SK-N-SH treated with all-trans-retinoic acid at 6 μM for 48 hours (cell line): ENCODE results near the gene VPS39.

Experiments
- ATAC-seq: fragments of 200-7000 bp; cut with Tn5 transposase; 3 replicates; pipeline ENCODE4 v1.9.1; 2020; ENCODE audit warnings: mild to moderate bottlenecking, moderate library complexity
- ARNTL ChIP-seq: fragments of 450-650 bp; formaldehyde crosslinking; IDR thresholded peaks from 2 replicates; pipeline ENCODE4 v1.5.0; 2020; ENCODE audit warnings: low read depth, mild to moderate bottlenecking, moderate library complexity, borderline replicate concordance
- BACH2 ChIP-seq: fragments of 250-450 bp; sonication (Bioruptor Pico); IDR thresholded peaks from 2 replicates; pipeline ENCODE4 v1.9.0; 2021; ENCODE audit warnings: mild to moderate bottlenecking, borderline replicate concordance
- CSDC2 ChIP-seq: fragments of 250-450 bp; sonication (Bioruptor Pico); IDR thresholded peaks from 2 replicates; pipeline ENCODE4 v1.5.0; 2020; ENCODE audit warnings: mild to moderate bottlenecking, moderate library complexity
- CSRNP3 ChIP-seq: fragments of 250-450 bp; sonication (Bioruptor Pico); IDR thresholded peaks from 2 replicates; pipeline ENCODE4 v1.5.1; 2021; ENCODE audit warnings: mild to moderate bottlenecking, moderate library complexity
- ESRRG ChIP-seq: fragments of 250-450 bp; sonication (Bioruptor Pico); IDR thresholded peaks from 2 replicates; pipeline ENCODE4 v1.6.1; 2021; ENCODE audit warnings: mild to moderate bottlenecking
- GLIS3 ChIP-seq: fragments of 250-450 bp; sonication (Bioruptor Pico); IDR thresholded peaks from 2 replicates; pipeline ENCODE4 v1.5.0; 2020; ENCODE audit warnings: mild to moderate bottlenecking, moderate library complexity
- ISL1 ChIP-seq: fragments of 250-450 bp; sonication (Bioruptor Pico); IDR thresholded peaks from 2 replicates; pipeline ENCODE4 v2.1.2; 2022; ENCODE audit warnings: mild to moderate bottlenecking, moderate library complexity
- OSR1 ChIP-seq: fragments of 250-450 bp; sonication (Bioruptor Pico); IDR thresholded peaks from 2 replicates; pipeline ENCODE4 v1.8.0; 2022; ENCODE audit warnings: moderate library complexity, mild to moderate bottlenecking, inconsistent platforms
- PPARA ChIP-seq: fragments of 250-450 bp; sonication (Bioruptor Pico); IDR thresholded peaks from 2 replicates; pipeline ENCODE4 v1.5.0; 2020; ENCODE audit warnings: mild to moderate bottlenecking, borderline replicate concordance
- RARB ChIP-seq: fragments of 250-450 bp; sonication (Bioruptor Pico); IDR thresholded peaks from 2 replicates; pipeline ENCODE4 v1.8.0; 2021; ENCODE audit warnings: mild to moderate bottlenecking, moderate library complexity
- SNAI2 ChIP-seq: fragments of 250-450 bp; sonication (Bioruptor Pico); IDR thresholded peaks from 2 replicates; pipeline ENCODE4 v1.5.0; 2020; ENCODE audit warnings: mild to moderate bottlenecking, moderate library complexity
- TCF4 ChIP-seq: fragments of 250-450 bp; sonication (Bioruptor Pico); IDR thresholded peaks from 2 replicates; pipeline ENCODE4 v1.8.0; 2021; ENCODE audit warnings: mild to moderate bottlenecking, moderate library complexity, borderline replicate concordance
- TOX ChIP-seq: fragments of 250-450 bp; sonication (Bioruptor Pico); IDR thresholded peaks from 2 replicates; pipeline ENCODE4 v1.8.0; 2021; ENCODE audit warnings: mild to moderate bottlenecking, moderate library complexity, borderline replicate concordance
- ZC3H10 ChIP-seq: fragments of 250-450 bp; sonication (Bioruptor Pico); IDR thresholded peaks from 2 replicates; pipeline ENCODE4 v1.5.1; 2021; ENCODE audit warnings: mild to moderate bottlenecking, moderate library complexity
- ZFP3 ChIP-seq: fragments of 250-450 bp; sonication (Bioruptor Pico); IDR thresholded peaks from 2 replicates; pipeline ENCODE4 v1.5.0; 2020; ENCODE audit warnings: mild to moderate bottlenecking, moderate library complexity
- ZFP30 ChIP-seq: fragments of 450-650 bp; formaldehyde crosslinking; IDR thresholded peaks from 2 replicates; pipeline ENCODE4 v1.5.0; 2022; ENCODE audit warnings: mild to moderate bottlenecking, moderate library complexity
- ZNF565 ChIP-seq: fragments of 450-650 bp; formaldehyde crosslinking; conservative IDR thresholded peaks from 2 replicates; pipeline ENCODE4 v1.5.0; 2020; ENCODE audit warnings: low read depth, mild to moderate bottlenecking, moderate library complexity
- ZNF70 ChIP-seq: fragments of 450-650 bp; formaldehyde crosslinking; IDR thresholded peaks from 2 replicates; pipeline ENCODE4 v1.5.0; 2020; ENCODE audit warnings: mild to moderate bottlenecking, moderate library complexity
- ZNF8 ChIP-seq: fragments of 450-650 bp; formaldehyde crosslinking; IDR thresholded peaks from 2 replicates; pipeline ENCODE4 v1.5.0; 2020; ENCODE audit warnings: mild to moderate bottlenecking, moderate library complexity
- TF ChIP-seq, protein P1 (sequence below): fragments of 250-450 bp; sonication (Bioruptor Pico); IDR thresholded peaks from 2 replicates; pipeline ENCODE4 v1.5.1; 2020; ENCODE audit warnings: low read depth, mild to moderate bottlenecking, moderate library complexity
- TF ChIP-seq, protein P2 (sequence below): fragments of 250-450 bp; sonication (Bioruptor Pico); IDR thresholded peaks from 2 replicates; pipeline ENCODE4 v1.8.0; 2020; ENCODE audit warnings: mild to moderate bottlenecking, moderate library complexity, borderline replicate concordance
- TF ChIP-seq, protein P3 (sequence below): fragments of 250-450 bp; sonication (Bioruptor Pico); IDR thresholded peaks from 2 replicates; pipeline ENCODE4 v1.5.0; 2020; ENCODE audit warnings: mild to moderate bottlenecking, moderate library complexity
- TF ChIP-seq, protein P4 (sequence below): fragments of 250-450 bp; sonication (Bioruptor Pico); IDR thresholded peaks from 2 replicates; pipeline ENCODE4 v1.8.0; 2021; ENCODE audit warnings: low read depth, mild to moderate bottlenecking, moderate library complexity, borderline replicate concordance

The VPS39 gene

GRCh38 chr15:42228036-42228435 is 19.9 kb upstream of the VPS39 start:
- ATAC-seq: no peak
- TF ChIP-seq ZFP3 (CRISPR knock-in tag) (no peak), ZNF565 (CRISPR knock-in tag) (no peak), CSDC2 (CRISPR knock-in tag) (no peak), ZFP30 (CRISPR knock-in tag) (no peak), TCF4 (no peak), TOX (no peak), ESRRG (no peak), ZNF8 (CRISPR knock-in tag) (no peak), BACH2 (CRISPR knock-in tag) (no peak), CSRNP3 (CRISPR knock-in tag) (no peak), ZNF70 (no peak), PPARA (CRISPR knock-in tag) (no peak), ARNTL (CRISPR knock-in tag) (no peak), SNAI2 (CRISPR knock-in tag) (no peak), OSR1 (CRISPR knock-in tag) (no peak), ZC3H10 (CRISPR knock-in tag) (no peak)
- TF ChIP-seq, protein P1, sequence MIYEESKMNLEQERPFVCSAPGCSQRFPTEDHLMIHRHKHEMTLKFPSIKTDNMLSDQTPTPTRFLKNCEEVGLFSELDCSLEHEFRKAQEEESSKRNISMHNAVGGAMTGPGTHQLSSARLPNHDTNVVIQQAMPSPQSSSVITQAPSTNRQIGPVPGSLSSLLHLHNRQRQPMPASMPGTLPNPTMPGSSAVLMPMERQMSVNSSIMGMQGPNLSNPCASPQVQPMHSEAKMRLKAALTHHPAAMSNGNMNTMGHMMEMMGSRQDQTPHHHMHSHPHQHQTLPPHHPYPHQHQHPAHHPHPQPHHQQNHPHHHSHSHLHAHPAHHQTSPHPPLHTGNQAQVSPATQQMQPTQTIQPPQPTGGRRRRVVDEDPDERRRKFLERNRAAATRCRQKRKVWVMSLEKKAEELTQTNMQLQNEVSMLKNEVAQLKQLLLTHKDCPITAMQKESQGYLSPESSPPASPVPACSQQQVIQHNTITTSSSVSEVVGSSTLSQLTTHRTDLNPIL (CRISPR knock-in tag): no peak
- TF ChIP-seq, protein P2, sequence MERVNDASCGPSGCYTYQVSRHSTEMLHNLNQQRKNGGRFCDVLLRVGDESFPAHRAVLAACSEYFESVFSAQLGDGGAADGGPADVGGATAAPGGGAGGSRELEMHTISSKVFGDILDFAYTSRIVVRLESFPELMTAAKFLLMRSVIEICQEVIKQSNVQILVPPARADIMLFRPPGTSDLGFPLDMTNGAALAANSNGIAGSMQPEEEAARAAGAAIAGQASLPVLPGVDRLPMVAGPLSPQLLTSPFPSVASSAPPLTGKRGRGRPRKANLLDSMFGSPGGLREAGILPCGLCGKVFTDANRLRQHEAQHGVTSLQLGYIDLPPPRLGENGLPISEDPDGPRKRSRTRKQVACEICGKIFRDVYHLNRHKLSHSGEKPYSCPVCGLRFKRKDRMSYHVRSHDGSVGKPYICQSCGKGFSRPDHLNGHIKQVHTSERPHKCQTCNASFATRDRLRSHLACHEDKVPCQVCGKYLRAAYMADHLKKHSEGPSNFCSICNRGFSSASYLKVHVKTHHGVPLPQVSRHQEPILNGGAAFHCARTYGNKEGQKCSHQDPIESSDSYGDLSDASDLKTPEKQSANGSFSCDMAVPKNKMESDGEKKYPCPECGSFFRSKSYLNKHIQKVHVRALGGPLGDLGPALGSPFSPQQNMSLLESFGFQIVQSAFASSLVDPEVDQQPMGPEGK: no peak
- TF ChIP-seq, protein P3, sequence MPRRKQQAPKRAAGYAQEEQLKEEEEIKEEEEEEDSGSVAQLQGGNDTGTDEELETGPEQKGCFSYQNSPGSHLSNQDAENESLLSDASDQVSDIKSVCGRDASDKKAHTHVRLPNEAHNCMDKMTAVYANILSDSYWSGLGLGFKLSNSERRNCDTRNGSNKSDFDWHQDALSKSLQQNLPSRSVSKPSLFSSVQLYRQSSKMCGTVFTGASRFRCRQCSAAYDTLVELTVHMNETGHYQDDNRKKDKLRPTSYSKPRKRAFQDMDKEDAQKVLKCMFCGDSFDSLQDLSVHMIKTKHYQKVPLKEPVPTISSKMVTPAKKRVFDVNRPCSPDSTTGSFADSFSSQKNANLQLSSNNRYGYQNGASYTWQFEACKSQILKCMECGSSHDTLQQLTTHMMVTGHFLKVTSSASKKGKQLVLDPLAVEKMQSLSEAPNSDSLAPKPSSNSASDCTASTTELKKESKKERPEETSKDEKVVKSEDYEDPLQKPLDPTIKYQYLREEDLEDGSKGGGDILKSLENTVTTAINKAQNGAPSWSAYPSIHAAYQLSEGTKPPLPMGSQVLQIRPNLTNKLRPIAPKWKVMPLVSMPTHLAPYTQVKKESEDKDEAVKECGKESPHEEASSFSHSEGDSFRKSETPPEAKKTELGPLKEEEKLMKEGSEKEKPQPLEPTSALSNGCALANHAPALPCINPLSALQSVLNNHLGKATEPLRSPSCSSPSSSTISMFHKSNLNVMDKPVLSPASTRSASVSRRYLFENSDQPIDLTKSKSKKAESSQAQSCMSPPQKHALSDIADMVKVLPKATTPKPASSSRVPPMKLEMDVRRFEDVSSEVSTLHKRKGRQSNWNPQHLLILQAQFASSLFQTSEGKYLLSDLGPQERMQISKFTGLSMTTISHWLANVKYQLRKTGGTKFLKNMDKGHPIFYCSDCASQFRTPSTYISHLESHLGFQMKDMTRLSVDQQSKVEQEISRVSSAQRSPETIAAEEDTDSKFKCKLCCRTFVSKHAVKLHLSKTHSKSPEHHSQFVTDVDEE: no peak
- TF ChIP-seq, protein P4, sequence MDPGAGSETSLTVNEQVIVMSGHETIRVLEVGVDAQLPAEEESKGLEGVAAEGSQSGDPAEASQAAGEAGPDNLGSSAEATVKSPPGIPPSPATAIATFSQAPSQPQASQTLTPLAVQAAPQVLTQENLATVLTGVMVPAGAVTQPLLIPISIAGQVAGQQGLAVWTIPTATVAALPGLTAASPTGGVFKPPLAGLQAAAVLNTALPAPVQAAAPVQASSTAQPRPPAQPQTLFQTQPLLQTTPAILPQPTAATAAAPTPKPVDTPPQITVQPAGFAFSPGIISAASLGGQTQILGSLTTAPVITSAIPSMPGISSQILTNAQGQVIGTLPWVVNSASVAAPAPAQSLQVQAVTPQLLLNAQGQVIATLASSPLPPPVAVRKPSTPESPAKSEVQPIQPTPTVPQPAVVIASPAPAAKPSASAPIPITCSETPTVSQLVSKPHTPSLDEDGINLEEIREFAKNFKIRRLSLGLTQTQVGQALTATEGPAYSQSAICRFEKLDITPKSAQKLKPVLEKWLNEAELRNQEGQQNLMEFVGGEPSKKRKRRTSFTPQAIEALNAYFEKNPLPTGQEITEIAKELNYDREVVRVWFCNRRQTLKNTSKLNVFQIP (CRISPR knock-in tag): no peak

DNA sequence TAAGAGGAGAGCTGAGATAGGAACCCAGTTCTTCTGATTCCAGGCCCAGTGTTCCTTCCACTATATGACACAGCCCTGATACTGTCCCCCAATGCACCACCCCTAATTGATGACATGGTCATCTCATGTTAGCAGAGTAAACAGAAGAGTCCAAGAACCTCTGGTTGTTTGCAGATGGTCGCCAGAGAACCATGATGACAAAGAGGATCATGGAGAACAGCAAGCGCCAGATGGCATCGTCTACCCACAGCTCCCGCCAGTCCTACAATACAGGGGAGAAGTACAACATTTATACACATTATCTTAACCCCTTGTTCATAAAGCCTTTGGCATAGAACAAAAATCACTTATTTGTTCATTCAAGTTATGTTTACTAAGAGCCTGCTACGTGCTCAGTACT is 18.5 kb upstream of the VPS39 start:
- TF ChIP-seq ZFP30 (CRISPR knock-in tag) (no peak), GLIS3 (no peak), RARB (no peak), ESRRG (no peak), ZFP3 (CRISPR knock-in tag) (no peak), OSR1 (CRISPR knock-in tag) (no peak), PPARA (CRISPR knock-in tag) (no peak), ARNTL (CRISPR knock-in tag) (no peak), TOX (no peak), ISL1 (CRISPR knock-in tag) (no peak), CSRNP3 (CRISPR knock-in tag) (no peak)
- TF ChIP-seq, protein P4 (CRISPR knock-in tag): no peak
- ATAC-seq: no peak
